ENCODE data around the gene RAD51B.

RAD51B gene

DNA sequence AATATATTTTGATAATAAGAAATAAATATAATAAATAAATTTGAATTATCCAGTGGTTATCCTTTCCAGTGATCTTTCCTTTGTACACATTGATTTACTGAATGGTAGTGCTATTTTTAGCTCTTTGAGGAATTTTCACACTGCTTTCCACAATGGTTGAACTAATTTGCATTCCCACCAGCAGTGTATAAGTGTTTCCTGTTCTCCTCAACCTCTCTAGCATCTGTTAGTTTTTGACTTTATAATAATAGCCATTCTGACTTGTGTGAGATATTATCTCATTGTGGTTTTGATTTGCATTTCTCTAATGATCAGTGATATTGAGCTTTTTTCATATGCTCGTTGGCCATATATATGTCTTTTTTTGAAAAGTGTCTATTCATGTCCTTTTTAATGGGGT, 333.7 kb downstream of the RAD51B start:
- TF ChIP-seq POLR2A (IDR thresholded peaks at IDR 0.05; ENCODE audit: low read depth, low read length) = no peak
- no peak for TF ChIP-seq TAF1 (IDR thresholded peaks at IDR 0.05; ENCODE audit: borderline replicate concordance, low read depth, low read length)
- no peak for TF ChIP-seq POLR2AphosphoS5 (IDR thresholded peaks at IDR 0.05; ENCODE audit: low read depth, low read length)
- peak; percentile 40 for FAIRE-seq
- no peak for DNase-seq (ENCODE audit: insufficient read length)

DNA sequence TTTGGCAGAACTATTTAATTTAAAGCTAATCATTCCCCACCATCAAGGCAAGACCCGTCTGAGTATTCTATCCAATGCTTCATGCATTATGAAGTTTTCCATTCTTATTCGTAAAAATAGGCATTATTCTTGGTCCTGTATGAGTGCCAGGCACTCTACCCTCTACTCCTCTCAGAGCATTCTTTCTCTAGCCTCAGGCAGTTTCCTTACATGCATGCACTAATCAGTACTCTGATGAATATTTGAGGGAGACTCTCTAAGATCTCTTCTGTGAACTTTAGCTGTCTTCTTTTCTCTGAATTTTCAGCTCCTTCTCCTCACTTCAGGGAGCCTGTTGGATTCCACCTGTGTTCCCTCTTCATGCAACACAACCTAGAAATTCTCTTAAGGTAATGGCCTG, 334.7 kb downstream of the RAD51B start:
- DNase-seq (ENCODE audit: insufficient read length) (no peak), FAIRE-seq (no peak)
- TF ChIP-seq POLR2A (IDR thresholded peaks at IDR 0.05; ENCODE audit: low read depth, low read length) (no peak), POLR2AphosphoS5 (IDR thresholded peaks at IDR 0.05; ENCODE audit: low read depth, low read length) (no peak), TAF1 (IDR thresholded peaks at IDR 0.05; ENCODE audit: borderline replicate concordance, low read depth, low read length) (no peak)

DNA sequence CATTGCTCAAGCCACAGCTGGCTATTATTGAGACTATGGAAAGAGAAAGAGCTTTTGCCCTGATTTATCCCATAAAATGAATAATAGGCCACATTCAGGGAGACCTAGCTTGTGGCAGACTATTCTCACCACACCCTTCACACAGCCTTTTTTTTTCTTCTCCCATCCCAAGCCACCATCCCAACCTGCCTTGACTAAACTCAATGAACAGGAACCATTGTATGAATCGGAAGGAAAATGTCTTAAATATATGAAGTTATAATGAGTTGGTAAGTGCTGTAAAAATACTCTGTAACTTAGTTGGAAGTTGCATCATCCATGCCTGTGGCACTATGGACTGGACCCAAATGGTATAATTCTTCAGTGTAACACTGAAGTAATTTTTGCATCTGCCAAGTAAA, 338.4 kb downstream of the RAD51B start:
- FAIRE-seq (no peak), DNase-seq (ENCODE audit: insufficient read length) (no peak)
- TF ChIP-seq POLR2A (IDR thresholded peaks at IDR 0.05; ENCODE audit: low read depth, low read length) (no peak), POLR2AphosphoS5 (IDR thresholded peaks at IDR 0.05; ENCODE audit: low read depth, low read length) (no peak), TAF1 (IDR thresholded peaks at IDR 0.05; ENCODE audit: borderline replicate concordance, low read depth, low read length) (no peak)

DNA sequence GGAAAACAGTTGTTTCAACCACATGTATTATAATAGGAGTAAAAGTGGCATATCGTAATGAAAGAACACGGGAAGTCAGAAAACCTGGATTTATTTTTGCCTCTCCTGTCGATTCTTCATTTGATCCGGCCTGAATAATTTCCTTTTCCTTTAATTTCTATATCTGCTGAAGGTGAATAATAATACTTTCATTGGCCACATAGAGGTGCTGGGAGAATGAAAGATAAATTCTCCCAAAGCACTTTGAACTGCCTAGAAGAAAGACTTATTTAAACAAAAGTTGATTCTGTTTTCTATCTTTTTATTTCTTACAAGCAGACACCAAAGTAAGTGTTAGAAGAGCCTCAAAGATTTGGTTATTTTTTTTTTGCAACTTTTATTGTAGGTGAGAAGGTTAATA, 339.1 kb downstream of the RAD51B start:
- DNase-seq (ENCODE audit: insufficient read length) (no peak), FAIRE-seq (no peak)
- no peak for TF ChIP-seq POLR2AphosphoS5 (IDR thresholded peaks at IDR 0.05; ENCODE audit: low read depth, low read length)
- TF ChIP-seq POLR2A (IDR thresholded peaks at IDR 0.05; ENCODE audit: low read depth, low read length) = no peak
- TF ChIP-seq TAF1 (IDR thresholded peaks at IDR 0.05; ENCODE audit: borderline replicate concordance, low read depth, low read length) = no peak

DNA sequence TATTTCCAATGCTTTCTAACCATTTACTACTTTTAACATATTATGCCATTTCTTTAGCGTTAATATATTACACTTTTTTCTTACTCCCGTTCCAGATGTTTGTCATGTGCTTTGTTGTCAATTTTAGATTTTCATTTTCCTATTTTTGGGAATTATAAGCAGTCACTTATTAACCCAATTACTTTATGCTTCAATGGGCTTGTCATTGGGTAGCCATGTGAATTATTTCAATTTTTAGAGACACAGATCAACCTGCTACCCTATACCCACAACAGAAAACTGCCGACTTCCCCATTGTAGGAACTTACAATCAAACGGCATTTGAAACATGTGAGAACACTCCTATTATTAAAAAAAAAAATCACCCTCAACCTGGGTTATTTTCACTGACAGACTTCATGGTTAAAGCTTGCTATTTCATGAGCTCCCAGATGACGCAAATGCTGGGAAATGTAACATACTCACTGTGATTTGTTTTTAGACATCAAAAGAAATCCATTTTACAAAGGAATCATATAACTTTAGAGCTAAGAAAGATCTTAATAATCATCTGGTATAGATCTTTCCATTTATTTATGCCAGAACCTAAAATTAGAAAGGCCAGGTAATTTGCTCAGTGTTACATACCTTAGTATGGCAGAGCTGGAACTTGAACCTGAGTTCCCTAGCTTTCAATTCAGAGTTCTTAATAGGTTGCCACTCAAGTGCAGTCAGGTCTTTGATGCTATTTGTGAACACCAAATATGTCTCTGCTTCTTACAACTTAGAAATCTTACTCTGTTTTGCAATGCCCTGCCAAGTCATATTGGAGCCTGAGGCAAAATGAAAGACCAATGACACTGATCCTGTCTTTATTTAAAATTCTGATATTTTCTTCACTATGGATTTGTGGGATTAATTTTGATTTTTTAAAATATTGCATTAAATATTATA, 340.4 kb downstream of the RAD51B start:
- TF ChIP-seq TAF1 (IDR thresholded peaks at IDR 0.05; ENCODE audit: borderline replicate concordance, low read depth, low read length) (no peak), POLR2AphosphoS5 (IDR thresholded peaks at IDR 0.05; ENCODE audit: low read depth, low read length) (no peak), POLR2A (IDR thresholded peaks at IDR 0.05; ENCODE audit: low read depth, low read length) (no peak)
- no peak for DNase-seq (ENCODE audit: insufficient read length)
- FAIRE-seq = no peak

DNA sequence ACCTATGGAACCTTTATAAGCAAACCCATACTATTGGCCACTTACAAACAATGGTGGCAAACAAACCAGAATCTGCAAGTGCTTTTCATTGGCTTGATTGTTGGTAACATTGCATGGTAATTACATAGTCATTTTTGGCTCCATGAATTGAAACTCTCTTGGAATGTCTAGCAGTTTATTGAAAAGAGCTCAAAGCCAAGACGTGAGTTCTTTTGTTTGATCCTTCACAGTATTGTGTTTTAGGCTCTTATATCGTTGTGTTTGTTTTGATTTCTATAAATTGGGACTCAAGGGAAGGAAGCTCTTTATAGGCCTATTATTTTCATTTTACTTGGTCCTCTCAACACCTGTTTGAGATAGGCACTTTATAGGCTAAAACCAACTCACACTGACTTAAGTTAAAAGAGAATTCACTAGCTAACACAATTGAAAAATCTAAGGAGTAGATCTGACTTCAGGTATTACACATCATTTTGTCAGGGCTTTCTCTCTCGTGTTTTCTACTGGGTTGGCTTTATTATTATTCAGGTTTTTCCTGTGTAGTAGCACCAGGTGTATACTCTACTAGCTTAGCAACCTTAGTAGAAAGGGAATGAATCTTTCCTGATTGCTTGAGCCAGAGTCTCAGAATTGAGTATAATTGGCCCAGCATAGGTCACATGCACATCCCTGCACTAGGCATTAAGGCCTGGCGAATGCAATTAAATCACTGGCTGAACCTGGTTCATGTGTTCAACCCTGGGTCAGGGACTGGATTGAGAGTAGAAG, 341.4 kb downstream of the RAD51B start:
- TF ChIP-seq POLR2A (IDR thresholded peaks at IDR 0.05; ENCODE audit: low read depth, low read length) = no peak
- TF ChIP-seq POLR2AphosphoS5 (IDR thresholded peaks at IDR 0.05; ENCODE audit: low read depth, low read length) = no peak
- no peak for TF ChIP-seq TAF1 (IDR thresholded peaks at IDR 0.05; ENCODE audit: borderline replicate concordance, low read depth, low read length)
- DNase-seq (ENCODE audit: insufficient read length) (no peak), FAIRE-seq (no peak)

DNA sequence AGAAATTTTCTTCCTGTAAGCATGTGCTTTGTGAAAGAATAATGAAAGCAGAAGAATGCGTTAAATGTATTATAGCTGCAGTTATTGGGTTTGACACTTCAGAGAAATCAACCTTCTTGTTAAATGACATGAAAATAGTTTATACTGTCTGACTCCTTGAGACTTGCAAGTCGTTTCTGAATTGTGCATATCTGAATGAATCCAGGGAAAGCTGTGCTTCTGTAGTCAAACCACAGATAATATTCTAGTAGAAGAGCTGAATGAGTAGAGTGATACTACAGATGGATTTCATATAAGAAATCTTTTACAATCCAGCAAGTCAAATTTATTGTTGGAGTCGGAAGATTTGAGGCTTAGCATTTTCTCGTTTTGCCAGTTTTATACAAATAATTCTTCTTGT, 343.3 kb downstream of the RAD51B start:
- no peak for TF ChIP-seq TAF1 (IDR thresholded peaks at IDR 0.05; ENCODE audit: borderline replicate concordance, low read depth, low read length)
- no peak for TF ChIP-seq POLR2A (IDR thresholded peaks at IDR 0.05; ENCODE audit: low read depth, low read length)
- no peak for TF ChIP-seq POLR2AphosphoS5 (IDR thresholded peaks at IDR 0.05; ENCODE audit: low read depth, low read length)
- no peak for DNase-seq (ENCODE audit: insufficient read length)
- no peak for FAIRE-seq

DNA sequence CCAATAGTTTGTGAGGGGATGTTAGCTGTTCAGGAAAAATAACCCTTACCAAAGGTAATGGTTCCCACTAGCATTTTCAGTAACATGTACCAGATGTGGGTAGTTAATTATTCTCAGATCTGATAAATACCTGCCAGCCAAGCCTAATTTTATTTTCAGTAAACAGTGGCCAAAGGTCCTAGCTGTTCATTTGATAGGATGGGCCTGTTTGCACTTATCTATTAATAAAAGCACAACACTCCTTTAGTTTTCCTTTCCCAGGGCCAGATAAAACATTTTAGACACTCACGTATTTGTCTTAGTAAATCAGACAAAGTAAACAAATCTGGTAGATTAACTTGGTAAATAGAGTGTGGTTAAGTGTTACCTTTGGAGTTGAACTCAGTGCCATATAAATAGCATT, 345.1 kb downstream of the RAD51B start:
- TF ChIP-seq POLR2AphosphoS5 (IDR thresholded peaks at IDR 0.05; ENCODE audit: low read depth, low read length) (no peak), POLR2A (IDR thresholded peaks at IDR 0.05; ENCODE audit: low read depth, low read length) (no peak), TAF1 (IDR thresholded peaks at IDR 0.05; ENCODE audit: borderline replicate concordance, low read depth, low read length) (no peak)
- DNase-seq (ENCODE audit: insufficient read length) = no peak
- no peak for FAIRE-seq

DNA sequence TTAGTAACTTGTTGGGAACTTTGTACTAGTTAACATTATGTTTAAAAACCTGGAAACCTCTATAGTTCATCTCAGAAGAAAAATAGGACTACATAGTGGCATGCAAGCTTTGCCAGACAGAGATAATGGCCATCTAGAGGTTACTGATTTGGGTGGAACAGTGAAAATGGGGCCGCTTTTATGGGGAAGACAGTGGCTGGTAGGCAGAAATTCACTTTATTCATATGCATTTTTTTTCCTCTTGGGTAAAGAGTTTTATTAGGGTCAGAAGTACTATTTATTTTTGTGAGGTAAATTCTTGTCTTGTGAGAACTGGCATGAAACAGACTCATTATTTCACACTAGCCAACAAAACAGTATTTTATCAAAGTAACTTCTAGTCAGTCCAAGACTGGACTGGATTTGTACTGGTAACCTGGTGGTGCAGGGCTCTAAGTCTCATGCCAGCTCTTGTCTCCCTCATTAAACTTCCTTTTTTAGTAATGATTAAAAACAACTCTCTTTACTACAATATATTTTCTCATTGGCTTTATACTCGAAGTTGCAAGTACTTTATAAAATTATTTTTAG, 345.8 kb downstream of the RAD51B start:
- TF ChIP-seq POLR2A (IDR thresholded peaks at IDR 0.05; ENCODE audit: low read depth, low read length) = no peak
- TF ChIP-seq POLR2AphosphoS5 (IDR thresholded peaks at IDR 0.05; ENCODE audit: low read depth, low read length) = no peak
- TF ChIP-seq TAF1 (IDR thresholded peaks at IDR 0.05; ENCODE audit: borderline replicate concordance, low read depth, low read length) = no peak
- no peak for FAIRE-seq
- no peak for DNase-seq (ENCODE audit: insufficient read length)

DNA sequence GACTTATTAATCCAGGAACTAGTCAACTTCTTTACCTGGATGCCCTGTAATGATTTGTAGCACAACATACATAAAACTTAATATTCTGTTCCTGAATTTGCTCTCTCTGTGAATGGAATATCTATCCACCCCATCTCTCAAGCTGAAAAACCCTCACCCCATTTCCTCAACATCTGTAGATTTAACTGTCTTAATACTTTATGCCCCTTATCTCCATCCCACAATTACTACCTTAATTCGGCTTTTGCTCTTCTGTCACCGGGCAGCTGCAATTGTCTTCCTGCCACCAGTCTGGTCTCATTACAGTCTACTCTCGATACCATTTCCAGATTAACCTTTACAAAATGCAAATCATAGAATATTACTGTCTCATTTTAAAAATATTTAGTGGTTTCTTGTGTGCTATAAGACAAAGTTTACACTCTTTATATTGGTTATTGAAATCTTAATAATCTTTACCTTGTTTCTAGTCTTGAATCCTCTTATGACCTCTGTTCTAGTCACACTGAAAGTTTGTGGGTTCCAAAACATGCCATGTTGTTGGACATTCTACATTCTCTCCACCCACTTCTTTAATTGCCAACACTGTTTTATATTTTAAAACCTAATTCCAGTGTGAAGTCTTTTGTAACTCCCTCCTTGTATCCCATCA, 347.3 kb downstream of the RAD51B start:
- TF ChIP-seq TAF1 (IDR thresholded peaks at IDR 0.05; ENCODE audit: borderline replicate concordance, low read depth, low read length) = no peak
- no peak for TF ChIP-seq POLR2A (IDR thresholded peaks at IDR 0.05; ENCODE audit: low read depth, low read length)
- no peak for TF ChIP-seq POLR2AphosphoS5 (IDR thresholded peaks at IDR 0.05; ENCODE audit: low read depth, low read length)
- FAIRE-seq = no peak
- no peak for DNase-seq (ENCODE audit: insufficient read length)

Measured in GM12892 (cell line).